ENCODE data around the gene EFCAB5. TPM values are rescaled to one million over a fixed set of nuclear protein-coding genes. Genes with fewer than 3 reads are reported as not detected.
"Not testable (repeated sequence)": the region's sequence is repeated elsewhere in the genome, so short reads cannot be mapped to it uniquely, and the experiment has no call there.

The EFCAB5 gene
- total RNA-seq, 2 experiments from 2014 or later: 0.54 to 0.81 TPM

GRCh38 chr17:30117675-30118081 lies 176.2 kb downstream of the EFCAB5 start:
- H3K4me1 Mint-ChIP-seq (ENCODE audit: low read depth): peaks cover 45% of the 10 kb centered on the region
- peaks cover 36% of the 10 kb centered on the region for H3K36me3 Mint-ChIP-seq (ENCODE audit: low read depth)
- TF ChIP-seq CTCF (IDR thresholded peaks at IDR 0.05): no peak
- H3K9me3 Mint-ChIP-seq: no peaks in the 10 kb centered on the region
- CTCF ChIA-PET: interaction anchor here (0.8 to 4.5 kb wide), 7 partner anchors 8 to 219 kb away, joined by 3 to 37 read pairs (median 5); no protein-coding TSS in a partner anchor
- peak overlapping the region; percentile 98 for H3K4me3 Mint-ChIP-seq
- DNase-seq (no peak), ATAC-seq (no peak)
- peak overlapping the region; percentile 98 for H3K27ac Mint-ChIP-seq
- intact Hi-C loops (cut with micrococcal nuclease): loop anchor here (5.0 kb wide), 1 partner anchor 215 kb away; the partner anchor contains the start of gene TMIGD1
- POLR2A ChIA-PET: interaction anchor here (0.6 to 1.0 kb wide), 4 partner anchors 9 to 745 kb away, joined by 3 to 5 read pairs (median 3); no protein-coding TSS in a partner anchor
- H3K27me3 Mint-ChIP-seq: no peaks in the 10 kb centered on the region

GRCh38 chr17:30118635-30119034 lies 177.2 kb downstream of the EFCAB5 start:
- Mint-ChIP-seq H3K27ac (peak overlapping the region; percentile 30), H3K36me3 (ENCODE audit: low read depth) (peaks cover 38% of the 10 kb centered on the region), H3K4me1 (ENCODE audit: low read depth) (peaks cover 40% of the 10 kb centered on the region), H3K4me3 (peak overlapping the region; percentile 98)
- H3K27me3 Mint-ChIP-seq, H3K9me3 Mint-ChIP-seq, DNase-seq, ATAC-seq, POLR2A ChIA-PET: not testable (repeated sequence)
- intact Hi-C loops (cut with micrococcal nuclease): loop anchor here (5.0 kb wide), 1 partner anchor 214 kb away; the partner anchor contains the start of gene TMIGD1
- CTCF ChIA-PET: interaction anchor here (0.8 to 4.5 kb wide), 6 partner anchors 9 to 218 kb away, joined by 3 to 37 read pairs (median 5); no protein-coding TSS in a partner anchor

- intact Hi-C loops (cut with micrococcal nuclease): no loop called here
- ChIA-PET CTCF (interaction anchor here (0.6 to 4.9 kb wide), 30 partner anchors 10 to 949 kb away, joined by 3 to 101 read pairs (median 6); partner anchors contain the start of genes GOSR1, SLC6A4 and TMIGD1), POLR2A (interaction anchor here (1.0 kb wide), 1 partner anchor 209 kb away, joined by 3 read pairs; the partner anchor contains the start of gene TMIGD1)
- no peaks in the 10 kb centered on the region for H3K9me3 Mint-ChIP-seq
- H3K4me3 Mint-ChIP-seq: no peak overlapping the region
- peaks cover 28% of the 10 kb centered on the region for H3K36me3 Mint-ChIP-seq (ENCODE audit: low read depth)
- no peak for TF ChIP-seq CTCF (IDR thresholded peaks at IDR 0.05)
- H3K4me1 Mint-ChIP-seq (ENCODE audit: low read depth): peaks cover 41% of the 10 kb centered on the region
- ATAC-seq: no peak
- no peak overlapping the region for H3K27ac Mint-ChIP-seq
- no peaks in the 10 kb centered on the region for H3K27me3 Mint-ChIP-seq
- DNase-seq: no peak
These were observed 182.9 kb downstream of the EFCAB5 start for GRCh38 chr17:30124273-30124796.

GRCh38 chr17:30130121-30130520 lies 188.7 kb downstream of the EFCAB5 start:
- CTCF ChIA-PET: interaction anchor here (1.7 kb wide), 1 partner anchor 25 kb away, joined by 8 read pairs; no protein-coding TSS in a partner anchor
- no peak for TF ChIP-seq CTCF (IDR thresholded peaks at IDR 0.05)
- no peak for DNase-seq

GRCh38 chr17:30132615-30133014 lies 191.2 kb downstream of the EFCAB5 start:
- Mint-ChIP-seq H3K27me3 (no peaks in the 10 kb centered on the region), H3K36me3 (ENCODE audit: low read depth) (peaks cover 38% of the 10 kb centered on the region), H3K9me3 (no peaks in the 10 kb centered on the region), H3K4me1 (ENCODE audit: low read depth) (peaks cover 16% of the 10 kb centered on the region), H3K4me3 (no peak overlapping the region), H3K27ac (no peak overlapping the region)
- POLR2A ChIA-PET: no interaction called here
- no peak for ATAC-seq
- DNase-seq: no peak
- CTCF ChIA-PET: interaction anchor here (5.3 kb wide), 1 partner anchor 7 kb away, joined by 31 read pairs; no protein-coding TSS in a partner anchor
- no peak for TF ChIP-seq CTCF (IDR thresholded peaks at IDR 0.05)
- intact Hi-C loops (cut with micrococcal nuclease): no loop called here

More at GRCh38 chr17:30130121-30130520, 188.7 kb downstream of the EFCAB5 start:
- Mint-ChIP-seq H3K27ac (no peak overlapping the region), H3K36me3 (ENCODE audit: low read depth) (peaks cover 36% of the 10 kb centered on the region), H3K27me3 (no peaks in the 10 kb centered on the region), H3K4me1 (ENCODE audit: low read depth) (peaks cover 19% of the 10 kb centered on the region), H3K9me3 (no peaks in the 10 kb centered on the region), H3K4me3 (no peak overlapping the region)
- intact Hi-C loops (cut with micrococcal nuclease): no loop called here
- POLR2A ChIA-PET: interaction anchor here (0.5 to 0.6 kb wide), 3 partner anchors 18 to 803 kb away, joined by 3 read pairs; no protein-coding TSS in a partner anchor
- no peak for ATAC-seq

Data from activated CD8-positive, alpha-beta T cell treated with anti-CD3 and anti-CD28 coated beads for 36 hours (primary cell).